D721Med (cell line): ENCODE measurements around the gene ZNF549.

Experiments
- DNase-seq: peaks from one replicate; pipeline ENCODE4 v3.0.0; 2011; ENCODE audit warnings: low spot score; ENCODE audit not compliant: insufficient read length
- FAIRE-seq: peaks from 2 replicates; lab custom pipeline; 2011; peaks lifted over from hg19 to GRCh38; lab: Jason Lieb, UNC
- TF ChIP-seq, protein P1 (sequence below): IDR thresholded peaks from 2 replicates; pipeline ENCODE4 v1.5.1; 2012; ENCODE audit warnings: mild to moderate bottlenecking, control low read depth; ENCODE audit not compliant: insufficient read depth; ENCODE audit errors: missing control alignments

ZNF549 gene

DNA sequence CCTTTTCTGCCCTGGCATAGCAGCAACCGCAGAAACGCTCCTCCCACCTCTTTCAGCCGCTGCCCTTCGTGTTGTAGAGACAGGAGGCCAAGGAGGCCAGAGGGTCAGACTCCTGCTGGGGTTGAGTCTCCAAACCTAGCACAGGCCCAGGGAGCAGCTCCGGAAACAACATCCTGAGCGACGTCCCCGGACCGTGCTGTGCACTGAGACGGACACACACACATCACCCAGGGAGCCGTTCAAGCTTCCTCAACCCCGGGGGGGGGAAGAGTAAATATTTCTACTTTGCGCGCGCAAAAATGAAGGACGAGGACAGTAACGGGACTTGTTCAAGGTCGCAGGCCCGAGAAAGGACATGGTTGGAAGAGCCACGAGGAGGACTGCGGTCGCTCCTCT, 31.9 kb downstream of the ZNF549 start:
- DNase-seq (no peak), FAIRE-seq (no peak)
- TF ChIP-seq, protein P1, sequence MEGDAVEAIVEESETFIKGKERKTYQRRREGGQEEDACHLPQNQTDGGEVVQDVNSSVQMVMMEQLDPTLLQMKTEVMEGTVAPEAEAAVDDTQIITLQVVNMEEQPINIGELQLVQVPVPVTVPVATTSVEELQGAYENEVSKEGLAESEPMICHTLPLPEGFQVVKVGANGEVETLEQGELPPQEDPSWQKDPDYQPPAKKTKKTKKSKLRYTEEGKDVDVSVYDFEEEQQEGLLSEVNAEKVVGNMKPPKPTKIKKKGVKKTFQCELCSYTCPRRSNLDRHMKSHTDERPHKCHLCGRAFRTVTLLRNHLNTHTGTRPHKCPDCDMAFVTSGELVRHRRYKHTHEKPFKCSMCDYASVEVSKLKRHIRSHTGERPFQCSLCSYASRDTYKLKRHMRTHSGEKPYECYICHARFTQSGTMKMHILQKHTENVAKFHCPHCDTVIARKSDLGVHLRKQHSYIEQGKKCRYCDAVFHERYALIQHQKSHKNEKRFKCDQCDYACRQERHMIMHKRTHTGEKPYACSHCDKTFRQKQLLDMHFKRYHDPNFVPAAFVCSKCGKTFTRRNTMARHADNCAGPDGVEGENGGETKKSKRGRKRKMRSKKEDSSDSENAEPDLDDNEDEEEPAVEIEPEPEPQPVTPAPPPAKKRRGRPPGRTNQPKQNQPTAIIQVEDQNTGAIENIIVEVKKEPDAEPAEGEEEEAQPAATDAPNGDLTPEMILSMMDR = no peak

DNA sequence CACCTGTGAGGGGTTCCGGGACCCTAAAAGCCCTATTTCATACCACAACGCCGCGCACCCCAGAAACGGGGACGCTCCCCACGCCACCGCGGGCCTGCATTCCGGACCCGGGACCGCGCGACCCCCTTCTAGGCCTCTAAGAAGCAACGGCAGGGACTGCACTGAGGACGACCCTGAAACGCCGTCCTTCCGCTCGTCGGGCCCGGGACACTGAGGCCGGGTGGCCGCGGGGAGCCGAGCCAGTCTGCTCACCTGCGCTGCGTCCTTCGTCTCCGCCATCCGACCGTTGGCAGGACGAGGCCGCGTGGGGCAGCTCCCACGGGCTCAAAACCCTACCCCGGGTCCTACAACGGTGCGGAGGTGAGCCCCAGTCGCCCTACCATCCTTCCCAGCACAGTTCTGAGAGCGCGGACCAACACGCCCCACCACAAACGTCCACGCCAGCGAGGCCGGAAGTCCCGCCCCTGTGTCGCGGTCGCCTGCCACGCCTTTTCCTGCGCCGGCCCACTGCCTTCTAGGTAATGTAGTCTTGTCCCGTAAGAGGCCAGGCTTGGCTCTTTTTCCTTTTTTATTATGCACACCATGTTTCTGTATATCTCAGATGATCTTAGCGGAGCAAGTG, 32.4 kb downstream of the ZNF549 start, which contains the start of gene ZNF550:
Gene ZNF550 (minus strand): TSS at position 460 of the 622 bp plus-strand sequence. CDS start 181 bp downstream, at position 279.
- FAIRE-seq = no peak

DNA sequence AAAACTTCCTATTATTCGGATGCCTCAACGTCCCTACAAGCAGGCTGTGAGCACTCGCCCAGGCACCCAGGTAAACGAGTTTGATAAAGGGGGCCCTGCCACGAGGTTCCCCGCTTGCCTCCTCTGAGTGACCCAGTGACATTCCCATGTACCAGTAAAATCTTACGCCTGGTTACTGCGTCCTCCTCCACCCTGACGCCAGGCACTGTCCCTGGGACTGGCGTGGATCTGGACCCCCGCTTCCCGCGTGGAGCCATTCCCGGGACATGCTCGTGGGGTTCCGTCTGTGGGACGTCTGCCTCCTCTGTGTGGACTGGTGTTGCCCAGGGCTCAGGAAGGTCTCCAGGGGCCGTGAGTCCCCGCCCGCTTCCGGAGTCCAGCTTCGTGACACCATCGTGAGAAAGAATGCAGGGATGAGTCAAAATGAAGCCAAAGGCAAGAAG, 32.9 kb downstream of the ZNF549 start:
- FAIRE-seq = no peak
- DNase-seq = no peak
- TF ChIP-seq, protein P1 = no peak

More for the DNA sequence above, 32.4 kb downstream of the ZNF549 start, which contains the start of gene ZNF550:
- DNase-seq = peak; percentile 89
- TF ChIP-seq, protein P1 = no peak

DNA sequence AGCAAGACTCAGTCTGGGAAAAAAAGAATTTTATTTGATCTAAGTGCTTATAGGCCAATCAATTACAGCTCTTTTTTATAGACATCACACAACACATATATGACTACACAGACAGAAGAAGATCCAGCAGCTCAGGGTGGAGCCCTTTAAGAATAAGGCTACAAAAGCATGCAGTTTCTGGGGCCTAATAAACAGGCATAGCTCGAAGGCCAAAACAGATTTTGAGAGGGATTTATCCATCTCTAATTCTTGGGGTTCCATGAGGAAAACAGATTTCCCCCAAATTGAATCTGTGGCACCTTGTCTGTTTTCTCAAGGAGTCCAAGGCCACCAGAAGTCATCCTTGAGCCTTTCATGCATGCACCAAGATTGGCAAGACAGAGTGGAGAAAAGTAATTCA, 36.4 kb downstream of the ZNF549 start:
- TF ChIP-seq, protein P1 = no peak
- FAIRE-seq = no peak
- no peak for DNase-seq

DNA sequence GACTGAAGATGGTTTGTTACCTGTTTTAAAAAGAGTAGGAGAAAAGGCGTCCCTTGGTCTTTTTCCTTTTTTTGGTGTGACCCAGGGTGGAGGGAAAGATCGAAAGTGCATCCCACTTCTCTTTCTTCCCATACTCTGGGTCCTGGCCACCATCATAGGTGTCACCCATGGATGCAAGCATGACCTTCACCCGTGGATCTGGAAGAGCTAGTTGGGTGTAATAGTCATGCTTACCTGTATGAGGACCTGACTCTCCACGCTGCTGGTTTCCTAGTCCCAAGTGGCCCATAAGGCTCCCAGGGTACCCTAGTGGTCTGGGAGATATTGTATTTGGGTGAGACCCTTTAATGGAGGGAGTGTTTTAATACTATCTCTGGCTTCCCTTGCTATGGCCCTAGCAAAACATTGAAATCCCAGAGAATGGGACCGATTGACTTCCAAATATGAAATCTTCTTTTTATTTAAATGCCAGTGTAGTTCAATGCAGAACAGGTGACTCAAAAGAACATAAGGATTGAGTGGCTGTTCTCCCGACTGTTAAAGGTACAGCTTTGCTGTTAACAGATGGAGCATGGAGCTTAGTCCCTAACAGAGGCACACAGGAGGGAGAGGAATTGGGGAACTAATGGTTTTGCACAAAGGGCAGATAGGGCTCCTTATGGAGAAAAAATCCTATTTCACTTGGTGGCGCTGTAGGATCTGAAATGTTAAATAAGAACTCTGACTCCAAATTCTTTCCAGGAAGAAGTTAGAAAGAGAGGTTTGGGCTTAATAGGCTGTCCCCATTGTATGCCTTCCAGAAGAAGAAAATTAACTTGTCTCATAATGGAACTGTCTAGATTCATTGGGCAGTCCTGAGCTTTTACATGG, 39.5 kb downstream of the ZNF549 start:
- FAIRE-seq (no peak), DNase-seq (no peak)
- TF ChIP-seq, protein P1 = no peak

DNA sequence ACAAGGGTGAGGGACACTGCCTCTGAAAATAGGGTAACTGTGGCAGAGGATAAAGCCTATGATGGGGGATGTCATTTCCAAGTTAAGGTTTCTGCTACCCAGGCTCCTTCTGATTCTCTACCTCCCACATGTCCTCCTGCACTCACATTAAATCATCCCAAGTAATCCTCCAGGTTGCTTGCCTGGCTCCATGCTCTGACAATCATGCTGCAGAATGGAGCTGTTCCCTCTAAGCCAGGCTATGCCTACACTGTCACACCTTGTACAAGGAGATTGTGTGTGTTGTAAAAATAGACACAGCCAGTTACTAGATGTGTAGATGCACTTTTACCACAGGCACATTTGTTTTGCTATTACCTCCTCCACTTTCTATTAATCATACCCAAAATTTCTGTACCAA, 43.6 kb downstream of the ZNF549 start:
- no peak for FAIRE-seq
- DNase-seq = no peak
- TF ChIP-seq, protein P1 = no peak
